Esophagus mucosa (tissue), 1 donor: ENCODE measurements around the gene CAMSAP3. TPM values are rescaled to one million over a fixed set of nuclear protein-coding genes. Genes with fewer than 3 reads are reported as not detected.
A peak's percentile ranks its signal among the peaks of the same experiment; 100 is the strongest.
"Not testable (repeated sequence)": the region's sequence is repeated elsewhere in the genome, so short reads cannot be mapped to it uniquely, and the experiment has no call there.

Source experiments
- ATAC-seq: fragments of 200-7000 bp; cut with Tn5 transposase; one replicate; pipeline ENCODE4 v1.9.1; 2020
- total RNA-seq: library from RNA; stranded (reverse); gene quantifications from one replicate; pipeline ENCODE4 v1.2.4, GENCODE V29; 2023
- donor health status: DM: yes; HTN: yes; CAD: no.

Gene CAMSAP3
- total RNA-seq, 1 donor from 2014 or later: 21.2 TPM

DNA sequence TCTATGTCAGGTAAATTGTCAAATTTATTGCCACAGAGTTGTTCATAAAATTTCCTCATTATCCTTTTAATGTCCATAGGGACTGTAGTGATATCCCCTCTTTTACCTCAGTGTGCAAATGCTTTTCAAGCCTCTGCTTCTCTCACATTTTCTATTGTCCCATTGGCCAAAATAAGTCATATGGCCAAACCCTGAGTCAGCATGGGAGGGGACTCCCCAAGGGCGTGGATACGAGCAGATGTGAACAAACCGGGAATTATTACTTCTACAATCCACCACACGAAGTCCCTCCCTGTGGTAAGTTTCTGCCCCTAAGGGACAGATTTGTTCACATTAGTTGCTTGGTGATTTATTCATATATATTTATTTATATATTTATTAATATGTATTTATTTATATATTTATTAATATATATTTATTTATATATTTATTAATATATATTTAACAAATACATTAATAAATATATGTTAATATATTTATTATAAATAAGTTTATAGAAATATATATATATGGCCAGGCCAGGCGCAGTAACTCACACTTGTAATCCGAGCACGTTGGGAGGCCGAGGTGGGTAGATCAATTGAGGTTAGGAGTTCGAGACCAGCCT, 20.1 kb upstream of the CAMSAP3 start:
- ATAC-seq: peak; percentile 63

DNA sequence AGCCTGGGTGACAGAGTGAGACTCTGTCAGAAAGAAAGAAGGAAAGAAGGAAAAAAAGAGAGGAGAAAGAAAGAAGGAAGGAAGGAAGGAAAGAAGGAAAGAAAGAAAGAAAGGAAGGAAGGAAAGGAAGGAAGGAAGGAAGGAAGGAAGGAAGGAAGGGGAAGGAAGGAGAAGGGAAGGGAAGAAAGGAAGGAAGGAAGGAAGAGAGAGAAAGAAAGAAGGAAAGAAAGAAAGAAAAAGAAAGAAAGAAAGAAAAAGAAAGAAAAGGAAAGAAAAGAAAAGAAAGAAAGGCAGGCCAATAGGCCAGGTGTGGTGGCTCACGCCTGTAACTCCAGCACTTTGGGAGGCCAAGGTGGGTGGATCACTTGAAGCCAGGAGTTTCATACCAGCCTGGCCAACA, 18.2 kb upstream of the CAMSAP3 start:
- ATAC-seq: not testable (repeated sequence)

DNA sequence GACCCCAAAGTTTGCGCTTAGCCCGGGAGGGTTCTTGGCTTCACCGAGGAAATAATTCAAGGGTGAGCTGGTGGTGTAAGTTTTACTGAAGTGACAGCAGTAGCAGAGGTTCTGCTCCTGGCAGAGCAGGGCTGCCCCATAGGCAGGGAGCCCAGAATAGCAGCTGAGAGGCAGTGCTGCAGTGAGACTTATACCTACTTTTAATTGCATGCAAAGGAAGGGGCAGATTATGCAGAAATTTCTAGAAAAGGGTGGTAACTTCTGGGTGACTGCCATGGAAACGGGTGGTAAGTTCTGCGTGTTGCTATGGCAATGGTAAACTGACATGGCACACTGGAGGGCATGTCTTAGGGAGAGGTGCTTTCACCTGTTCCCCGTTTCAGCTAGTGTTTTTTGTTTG, 17.5 kb upstream of the CAMSAP3 start:
- no peak for ATAC-seq

DNA sequence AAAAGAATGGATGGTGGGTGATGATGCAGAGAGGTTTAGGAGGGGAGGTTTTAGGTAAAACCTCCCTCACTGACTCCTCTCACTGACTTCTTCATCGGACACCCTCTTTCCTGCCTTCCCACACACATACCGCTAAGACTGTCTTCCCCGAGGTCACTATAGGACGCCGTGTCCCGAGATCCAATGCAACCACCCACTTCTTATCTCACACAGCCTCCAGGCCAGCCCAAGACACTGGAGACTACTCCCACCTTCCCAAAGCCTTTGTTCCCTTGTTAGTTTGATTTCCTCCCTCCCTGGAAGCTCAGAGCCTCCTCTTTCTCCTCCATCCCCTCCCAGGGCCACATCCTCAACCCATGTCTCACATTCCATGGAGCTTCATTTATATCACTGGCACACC, 16.5 kb upstream of the CAMSAP3 start:
- ATAC-seq: no peak

DNA sequence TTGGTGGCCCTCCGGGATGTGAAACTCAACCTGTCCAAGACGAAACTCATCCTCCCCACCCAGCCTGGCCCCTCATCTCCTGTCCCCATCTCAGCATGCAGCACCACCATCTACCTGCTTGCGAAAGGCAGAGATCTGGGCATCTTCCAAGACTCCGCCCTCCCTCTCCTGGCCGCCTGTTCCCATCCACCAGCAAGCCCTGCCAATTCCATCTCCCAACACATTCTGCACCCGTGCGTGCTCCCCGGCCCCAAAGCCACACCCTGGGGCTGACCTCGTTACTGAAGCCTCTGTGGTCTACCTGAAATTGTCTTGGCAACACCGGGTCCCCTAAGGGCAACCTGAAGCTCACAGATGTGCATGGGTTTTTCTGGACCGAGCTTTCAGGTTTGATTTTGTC, 13.2 kb upstream of the CAMSAP3 start:
- peak; percentile 31 for ATAC-seq

DNA sequence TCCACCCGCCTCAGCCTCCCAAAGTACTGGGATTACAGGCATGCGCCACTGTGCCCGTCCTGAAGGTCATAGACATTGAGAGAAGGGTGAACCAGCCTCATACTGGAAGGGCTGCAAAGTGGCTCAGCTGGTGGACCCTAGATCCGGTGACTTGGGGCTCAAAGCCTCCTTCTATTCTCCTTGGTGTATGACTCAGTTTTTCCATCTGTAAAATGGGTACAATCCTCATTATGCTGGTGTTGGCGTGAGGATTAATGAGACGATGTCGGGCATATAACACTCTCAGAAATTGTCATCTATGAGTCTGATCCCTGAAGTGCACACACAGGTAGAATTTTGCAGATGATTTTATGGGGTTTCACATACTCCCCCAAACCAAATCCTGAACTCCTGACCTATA, 5.8 kb upstream of the CAMSAP3 start:
- no peak for ATAC-seq

DNA sequence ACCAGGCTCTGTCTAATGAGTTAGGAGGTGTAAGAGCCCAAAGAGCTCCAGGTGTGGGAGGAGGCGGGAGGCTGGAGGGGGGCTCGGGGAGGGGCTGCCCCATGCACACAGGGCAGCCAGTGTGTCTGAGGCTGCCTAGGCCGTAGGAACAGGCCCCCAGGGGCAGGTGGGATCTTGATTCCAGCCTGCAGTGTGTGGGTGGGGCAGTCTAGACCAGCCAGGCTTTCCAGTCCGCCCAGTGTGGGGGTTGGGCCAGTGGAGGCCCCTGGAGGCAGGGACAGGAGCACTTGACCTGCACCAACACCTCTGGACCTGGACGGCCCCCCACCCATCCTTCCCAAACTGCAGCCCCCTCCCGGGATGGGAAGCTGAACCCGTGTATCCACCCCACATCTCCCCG, 5.4 kb upstream of the CAMSAP3 start:
- peak; percentile 87 for ATAC-seq

DNA sequence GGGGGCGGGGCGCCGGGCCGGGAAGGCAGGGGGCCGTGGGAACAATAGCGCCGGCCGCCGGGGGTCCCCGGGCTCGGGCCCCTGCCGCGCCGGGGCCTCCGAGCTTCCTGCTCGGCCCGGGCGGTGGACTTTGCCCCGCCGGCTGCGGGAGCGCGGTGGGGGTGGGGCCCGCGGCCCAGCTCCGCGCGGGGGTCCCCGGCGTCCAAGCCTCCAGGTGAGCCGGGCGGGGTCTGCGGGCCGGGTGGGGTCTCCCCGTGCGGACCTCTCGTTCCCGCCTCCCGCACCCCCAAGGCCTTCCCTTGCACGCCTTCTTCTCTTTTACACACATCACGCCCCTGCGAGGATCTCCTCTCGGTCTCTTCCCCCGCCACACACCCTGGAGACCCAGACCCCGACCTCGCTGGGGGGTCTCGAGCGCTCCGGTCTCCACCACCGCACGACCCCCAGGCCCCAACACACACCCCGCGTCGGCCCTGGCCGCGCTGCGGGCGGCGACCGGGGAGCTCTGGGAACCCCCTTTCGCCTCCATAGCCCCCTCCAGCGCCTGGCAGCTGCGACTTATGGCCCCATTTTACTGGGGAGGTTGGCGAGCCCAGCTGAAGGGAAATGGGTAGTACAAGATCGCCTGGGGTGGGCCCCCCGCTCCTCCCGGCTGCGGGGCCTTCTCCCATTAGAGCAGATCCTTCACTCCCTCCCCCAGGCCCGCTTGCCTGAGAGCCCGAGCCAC, 711 bp downstream of the CAMSAP3 start:
- ATAC-seq: peak; percentile 7

DNA sequence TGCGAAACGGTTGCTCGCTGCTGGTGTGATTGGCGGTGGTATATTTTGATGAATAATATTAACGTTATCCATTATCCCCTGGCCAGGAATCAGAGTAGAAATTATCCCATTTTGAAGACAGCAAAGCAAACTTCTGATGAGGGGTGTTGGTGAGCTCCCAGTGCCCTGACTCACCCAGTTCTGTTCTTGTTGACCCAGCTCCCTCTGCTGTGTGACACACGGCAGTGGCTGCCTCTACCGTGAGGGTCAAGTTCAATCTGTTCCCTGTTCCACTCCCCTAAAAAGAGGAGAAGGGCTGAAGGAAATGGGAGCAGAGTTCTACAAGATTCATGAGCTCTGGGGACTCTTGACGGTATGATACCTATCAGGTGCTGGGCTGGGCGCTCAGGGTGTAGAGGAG, 2.0 kb downstream of the CAMSAP3 start:
- ATAC-seq: peak; percentile 39

DNA sequence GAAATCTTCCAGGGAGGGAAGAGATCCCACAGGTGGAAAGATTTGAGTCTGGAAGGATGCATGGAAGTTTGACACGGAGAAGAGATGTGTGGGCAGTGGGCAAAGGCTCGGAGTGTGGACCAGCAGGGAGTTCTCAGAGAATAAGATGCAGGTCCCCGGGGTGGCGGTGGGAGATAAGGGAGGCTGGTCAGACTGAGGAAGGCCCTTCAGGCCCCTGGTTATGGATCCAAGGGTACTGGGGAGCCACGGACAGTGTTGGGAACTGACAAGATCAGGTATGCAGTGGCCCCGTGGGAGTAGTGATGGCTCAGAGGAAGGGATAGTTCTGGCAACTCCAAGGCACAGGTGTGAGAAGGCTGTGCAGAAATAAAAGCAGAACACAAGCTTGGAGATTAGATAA, 2.5 kb downstream of the CAMSAP3 start:
- ATAC-seq: no peak

DNA sequence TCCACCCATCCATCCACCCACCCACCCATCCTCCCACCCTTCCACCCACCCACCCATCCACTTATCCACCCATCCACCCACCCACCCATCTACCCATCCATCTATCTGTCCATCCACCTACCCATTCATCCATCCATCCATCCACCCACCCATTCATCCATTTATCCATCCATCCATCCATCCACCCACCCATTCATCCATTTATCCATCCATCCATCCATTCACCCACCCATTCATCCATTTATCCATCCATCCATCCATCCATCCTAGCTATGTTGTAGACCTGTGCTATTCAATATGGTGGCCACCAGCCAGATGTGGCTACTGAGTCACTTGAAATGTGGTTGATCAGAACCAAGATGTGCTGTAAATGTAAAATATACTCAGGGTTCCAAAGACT, 5.1 kb downstream of the CAMSAP3 start:
- ATAC-seq: no peak

DNA sequence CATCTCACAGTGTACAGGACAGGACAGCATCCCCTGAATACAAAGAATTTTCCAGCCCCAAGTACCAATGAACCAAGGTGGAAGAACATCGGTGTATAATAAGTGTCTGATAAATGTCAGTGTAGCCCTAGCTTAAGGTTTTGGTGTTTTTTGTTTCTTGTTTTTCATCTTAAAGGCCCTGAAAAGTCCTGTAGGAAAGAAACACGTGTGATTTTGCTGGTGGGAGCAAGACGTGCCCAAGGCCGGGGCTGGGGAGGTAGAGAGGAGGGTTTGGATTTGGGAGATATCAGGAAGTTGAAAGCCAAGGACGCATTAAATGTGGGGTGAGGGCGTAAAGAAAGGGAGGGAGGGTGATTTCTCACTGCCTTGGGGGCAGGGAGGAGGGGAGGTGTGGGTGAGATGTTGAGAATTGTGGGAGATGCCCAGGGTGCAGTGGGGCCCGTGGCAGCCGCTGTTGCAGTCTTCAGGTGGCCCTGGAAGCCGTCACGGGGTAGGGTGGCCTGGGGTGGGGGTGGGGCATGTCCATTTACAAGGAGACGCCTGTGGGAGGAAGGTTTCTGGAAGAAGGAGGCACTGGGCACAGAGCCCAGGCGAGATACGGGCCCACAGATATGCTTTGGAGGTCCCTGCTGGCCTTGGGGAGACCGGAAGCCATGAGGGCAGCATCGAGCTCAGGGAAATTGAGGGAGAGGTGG, 6.7 kb downstream of the CAMSAP3 start:
- ATAC-seq: peak; percentile 2

DNA sequence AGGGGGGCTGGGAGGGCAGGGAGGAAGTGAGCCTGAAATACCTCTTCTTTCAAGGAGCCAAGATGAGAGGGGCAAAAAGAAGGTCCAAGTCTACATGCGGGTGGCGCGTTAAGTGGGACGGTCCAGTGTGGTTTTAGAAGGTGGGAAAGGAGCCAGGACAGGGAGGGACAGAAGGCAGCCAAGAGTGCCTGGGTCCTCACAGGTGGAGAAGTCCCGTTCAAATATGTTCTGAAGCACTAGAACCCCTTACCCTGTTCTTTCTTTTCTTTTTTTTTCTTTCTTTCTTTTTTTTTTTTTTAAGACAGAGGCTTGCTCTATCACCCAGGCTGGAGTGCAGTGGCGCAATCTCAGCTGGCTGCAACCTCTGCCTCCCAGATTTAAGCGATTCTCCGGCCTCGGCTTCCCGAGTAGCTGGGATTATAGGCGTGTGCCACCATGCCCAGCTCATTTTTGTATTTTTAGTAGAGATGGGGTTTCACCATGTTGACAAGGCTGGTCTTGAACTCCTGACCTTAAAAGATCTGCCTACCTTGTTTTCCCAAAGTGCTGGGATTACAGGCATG, 7.4 kb downstream of the CAMSAP3 start:
- no peak for ATAC-seq

DNA sequence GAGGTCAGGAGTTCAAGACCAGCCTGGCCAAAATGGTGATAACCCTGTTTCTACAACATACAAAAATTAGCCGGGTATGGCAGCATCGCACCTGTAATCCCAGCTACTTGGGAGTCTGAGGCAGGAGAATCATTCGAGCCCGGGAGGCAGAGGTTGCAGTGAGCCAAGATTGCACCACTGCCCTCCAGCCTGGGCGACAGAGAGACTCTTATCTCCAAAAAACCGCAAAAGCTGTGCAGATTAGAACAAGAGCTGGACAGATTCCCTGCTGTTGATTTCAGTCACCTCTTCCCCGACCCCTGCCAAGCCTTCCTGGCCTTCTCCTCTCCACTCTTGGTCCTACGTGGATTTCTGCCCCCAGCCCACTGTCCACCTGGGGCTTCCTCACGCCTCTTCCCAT, 8.3 kb downstream of the CAMSAP3 start:
- ATAC-seq: no peak

DNA sequence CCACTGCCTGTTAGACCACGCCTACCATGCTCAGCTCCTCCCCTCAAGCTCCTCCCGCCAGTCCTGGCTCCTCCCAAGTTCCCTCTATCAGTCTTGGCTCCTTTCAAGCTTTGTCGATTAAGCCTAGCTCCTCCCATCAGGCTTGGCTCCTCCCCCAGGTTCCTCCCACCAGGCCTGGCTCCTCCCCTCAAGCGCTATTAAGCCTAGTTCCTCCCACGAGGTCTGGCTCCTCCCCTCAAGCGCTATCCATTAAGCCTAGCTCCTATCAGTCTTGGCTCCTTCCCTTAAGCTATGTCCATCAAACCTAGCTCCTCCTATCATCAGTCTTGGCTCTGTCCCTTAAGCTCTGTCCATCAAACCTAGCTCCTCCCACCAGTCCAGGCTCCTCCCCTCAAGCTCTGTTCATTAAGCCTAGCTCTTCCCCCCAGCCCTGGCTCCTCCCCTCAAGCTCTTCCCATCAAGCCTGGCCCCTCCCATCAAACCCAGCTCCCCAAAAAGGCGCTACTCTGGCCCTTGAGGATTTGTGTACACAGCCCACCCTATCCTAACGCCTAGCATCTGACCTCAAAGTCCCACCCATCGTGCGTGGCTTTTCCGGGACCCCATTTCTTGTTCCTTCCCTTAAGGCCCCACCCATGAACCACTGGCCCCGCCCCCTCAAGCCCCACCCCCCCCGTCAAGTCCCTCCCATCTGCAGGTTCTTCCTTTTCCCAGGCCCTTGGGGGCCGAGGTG, 10.0 kb downstream of the CAMSAP3 start:
- no peak for ATAC-seq

DNA sequence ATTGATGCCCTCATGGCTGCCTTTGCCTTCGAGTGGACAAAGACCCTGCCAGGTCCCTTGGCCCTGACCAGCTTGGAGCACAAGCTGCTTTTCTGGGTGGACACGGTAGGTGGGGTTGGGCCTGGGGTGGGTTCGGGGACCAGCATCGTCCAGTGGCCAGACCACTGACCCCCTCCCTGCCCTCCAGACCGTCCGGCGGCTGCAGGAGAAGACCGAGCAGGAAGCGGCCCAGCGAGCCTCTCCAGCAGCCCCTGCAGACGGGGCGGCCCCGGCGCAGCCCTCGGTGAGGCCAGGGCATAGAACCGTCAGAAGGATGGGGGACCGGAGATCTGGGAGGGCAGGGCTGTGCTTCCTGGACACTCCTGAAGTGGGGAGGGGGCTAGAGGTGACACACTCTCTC, 10.6 kb downstream of the CAMSAP3 start:
- ATAC-seq: no peak

DNA sequence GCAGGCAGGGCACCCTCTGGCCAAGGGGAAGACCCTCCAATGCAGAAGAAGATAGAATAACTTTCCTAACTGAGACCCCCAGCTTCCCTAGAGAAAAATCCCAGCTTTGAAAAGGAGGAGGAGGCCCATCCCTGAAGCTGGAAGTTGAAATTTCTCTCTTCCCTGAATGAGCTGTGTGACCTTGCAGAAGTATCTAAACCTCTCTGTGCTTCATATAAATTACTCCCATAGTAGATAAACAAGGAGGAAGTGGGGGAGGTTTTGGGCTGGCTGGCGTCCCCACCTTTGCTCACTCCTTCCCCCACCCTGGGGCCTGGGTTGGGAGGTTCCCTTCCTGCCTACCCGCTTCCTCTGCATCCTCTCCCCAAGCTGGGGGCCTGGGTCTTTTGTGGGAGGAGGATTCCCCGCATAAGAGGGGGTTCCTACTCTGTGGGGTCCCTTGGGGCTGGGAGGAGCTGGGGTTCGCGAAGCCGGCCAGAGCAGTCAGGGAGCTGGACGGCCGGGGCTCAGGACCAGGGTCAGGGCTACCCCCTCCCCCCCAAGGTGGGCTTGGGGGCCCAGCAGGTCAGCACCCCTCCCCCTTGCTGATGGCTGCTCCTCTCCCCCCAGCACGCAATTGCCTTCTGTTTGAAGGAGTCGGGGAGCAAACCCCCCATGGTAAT, 11.7 kb downstream of the CAMSAP3 start:
- ATAC-seq: no peak

DNA sequence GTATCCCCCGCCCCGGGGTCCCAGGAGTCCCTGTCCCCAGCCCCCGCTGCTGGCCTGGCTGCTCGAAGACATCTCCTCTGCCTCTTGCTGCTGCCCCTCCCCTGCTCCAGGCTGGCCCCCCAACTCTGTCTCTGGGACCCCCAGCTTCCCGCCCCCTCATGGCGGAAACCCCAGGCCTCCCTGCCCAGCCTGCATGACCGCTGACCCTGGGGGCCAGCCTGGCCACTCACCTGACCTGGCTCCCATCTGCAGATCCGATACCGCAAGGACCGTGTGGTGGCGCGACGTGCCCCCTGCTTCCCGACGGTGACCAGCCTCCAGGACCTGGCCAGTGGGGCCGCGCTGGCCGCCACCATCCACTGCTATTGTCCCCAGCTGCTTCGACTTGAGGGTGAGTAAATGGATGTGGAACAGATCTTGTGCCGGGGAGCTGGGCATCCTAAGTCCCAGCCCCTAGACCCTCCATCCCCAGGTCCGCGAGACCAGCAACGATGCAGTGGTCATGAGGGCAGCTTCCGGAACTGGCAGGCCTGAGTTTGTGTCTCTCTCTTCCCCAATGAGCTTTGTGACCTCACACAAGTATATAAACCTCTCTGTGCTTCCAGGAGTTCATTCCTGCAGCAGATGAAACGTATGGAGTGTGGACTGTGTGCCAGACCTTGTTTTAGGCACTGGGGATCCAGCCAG, 12.4 kb downstream of the CAMSAP3 start:
- no peak for ATAC-seq

DNA sequence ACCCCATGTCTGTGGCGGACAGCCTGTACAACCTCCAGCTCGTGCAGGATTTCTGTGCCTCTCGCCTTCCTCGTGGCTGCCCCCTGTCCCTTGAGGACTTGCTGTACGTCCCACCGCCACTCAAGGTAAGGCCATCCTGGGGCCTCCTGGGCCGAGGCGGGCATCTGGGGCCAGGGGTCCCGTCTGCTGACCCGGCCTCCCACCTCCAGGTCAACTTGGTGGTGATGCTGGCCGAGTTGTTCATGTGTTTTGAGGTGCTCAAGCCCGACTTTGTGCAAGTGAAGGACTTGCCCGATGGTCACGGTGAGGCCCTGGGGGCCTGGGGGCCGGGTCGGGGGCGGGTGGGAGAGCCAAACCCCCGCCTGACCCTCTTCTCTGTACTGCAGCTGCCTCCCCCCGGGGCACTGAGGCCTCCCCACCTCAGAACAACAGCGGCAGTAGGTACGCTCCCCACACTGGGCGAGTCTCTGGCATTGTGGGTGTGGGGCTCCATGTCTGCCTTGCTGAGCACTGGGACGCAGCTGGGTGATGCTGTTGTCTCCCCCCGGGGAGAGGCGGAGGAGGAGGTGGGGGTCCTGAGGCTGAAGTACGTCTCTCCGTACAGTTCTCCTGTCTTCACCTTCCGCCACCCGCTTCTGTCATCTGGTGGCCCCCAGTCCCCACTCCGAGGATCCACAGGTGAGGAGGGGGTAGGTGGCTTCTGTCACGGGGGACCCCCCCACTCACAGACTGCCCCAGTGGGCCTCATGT, 15.0 kb downstream of the CAMSAP3 start:
- no peak for ATAC-seq

DNA sequence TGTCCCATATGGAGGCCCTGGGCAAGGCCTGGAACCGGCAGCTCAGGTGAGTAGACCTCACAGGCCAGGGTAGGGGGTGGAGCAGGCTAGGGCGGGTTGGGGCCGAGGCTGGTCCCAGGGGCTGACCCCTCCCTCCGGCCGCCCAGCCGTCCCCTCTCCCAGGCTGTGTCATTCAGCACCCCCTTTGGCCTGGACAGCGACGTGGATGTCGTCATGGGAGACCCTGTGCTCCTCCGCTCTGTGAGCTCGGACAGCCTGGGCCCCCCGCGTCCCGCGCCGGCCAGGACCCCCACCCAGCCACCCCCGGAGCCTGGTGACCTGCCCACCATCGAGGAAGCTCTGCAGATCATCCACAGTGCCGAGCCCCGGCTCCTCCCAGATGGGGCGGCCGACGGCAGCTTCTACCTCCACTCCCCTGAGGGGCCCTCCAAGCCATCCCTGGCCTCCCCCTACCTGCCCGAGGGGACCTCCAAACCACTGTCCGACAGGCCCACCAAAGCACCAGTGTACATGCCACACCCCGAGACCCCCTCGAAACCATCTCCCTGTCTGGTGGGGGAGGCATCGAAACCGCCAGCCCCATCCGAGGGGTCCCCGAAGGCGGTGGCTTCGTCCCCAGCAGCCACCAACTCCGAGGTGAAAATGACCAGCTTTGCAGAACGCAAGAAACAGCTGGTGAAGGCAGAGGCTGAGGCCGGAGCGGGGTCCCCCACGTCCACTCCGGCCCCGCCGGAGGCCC, 16.0 kb downstream of the CAMSAP3 start:
- ATAC-seq: peak; percentile 4
